ENCODE results near the gene GNRHR. TPM values are rescaled to one million over a fixed set of nuclear protein-coding genes. Genes with fewer than 3 reads are reported as not detected.

GNRHR gene
- total RNA-seq, 2 donors from 2014 or later, result not detected

DNA sequence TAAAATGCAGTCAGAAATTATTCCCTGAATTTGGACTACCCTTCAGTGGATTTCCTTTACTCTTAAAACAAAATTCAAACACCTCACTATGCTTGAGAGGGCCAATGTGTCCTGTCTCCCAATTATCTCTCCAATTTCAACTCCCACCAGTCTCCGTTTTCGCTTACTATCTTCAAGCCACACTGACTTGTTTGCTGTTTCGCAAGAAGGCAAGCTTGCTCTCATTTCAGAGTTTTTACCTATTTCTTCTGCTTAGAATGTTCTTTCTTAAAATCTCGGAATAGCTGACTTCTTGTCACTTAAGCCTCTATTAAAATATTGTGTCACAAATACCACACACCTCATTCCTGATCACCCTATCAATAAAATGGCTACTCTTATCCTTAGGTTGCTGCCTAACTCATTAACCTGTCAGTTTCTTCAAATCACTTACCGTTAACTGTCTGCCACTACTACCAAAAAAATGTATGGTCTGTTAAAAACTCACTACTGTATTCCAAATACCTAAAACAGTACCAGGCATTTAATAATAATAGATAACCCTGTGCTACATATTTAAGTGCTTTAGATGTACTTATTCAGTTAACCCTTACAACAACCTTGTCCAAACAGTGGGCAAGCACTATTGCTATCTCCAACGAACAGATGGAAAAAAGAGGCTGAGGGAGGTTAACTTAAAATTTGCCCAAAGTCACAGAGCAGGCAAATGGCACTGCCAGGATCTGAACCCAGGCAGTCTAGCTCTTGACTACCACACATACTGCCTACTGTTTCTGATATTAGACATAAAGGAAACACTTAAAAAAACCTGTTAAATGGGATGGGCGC, 56.1 kb downstream of the GNRHR start:
- H3K9me3 Mint-ChIP-seq, result no peaks in the 10 kb centered on the region
- Histone ChIP-seq H3K4me1 (ENCODE audit: control insufficient read depth, insufficient read depth, low read length) (peaks cover 5% of the 10 kb centered on the region), H3K9me3 (ENCODE audit: control insufficient read depth, low read length) (no peaks in the 10 kb centered on the region), H3K4me3 (ENCODE audit: low read length) (peak overlapping the region; percentile 61), H3K9ac (ENCODE audit: extremely low read depth, low read length, poor library complexity, severe bottlenecking) (no peak overlapping the region), H3K27ac (ENCODE audit: low read depth, low read length) (no peak overlapping the region), H3K27me3 (ENCODE audit: control insufficient read depth, insufficient read depth, low read length, poor library complexity, severe bottlenecking) (no peaks in the 10 kb centered on the region), H3K36me3 (ENCODE audit: control insufficient read depth, insufficient read depth, low read length) (peaks cover 19% of the 10 kb centered on the region)
- peaks cover 15% of the 10 kb centered on the region for H3K36me3 Mint-ChIP-seq (ENCODE audit: low read depth)
- no peak overlapping the region for H3K27ac Mint-ChIP-seq
- H3K4me1 Mint-ChIP-seq, result peaks cover 11% of the 10 kb centered on the region
- H3K27me3 Mint-ChIP-seq (ENCODE audit: insufficient read depth), result no peaks in the 10 kb centered on the region
- no peak overlapping the region for H3K4me3 Mint-ChIP-seq
- TF ChIP-seq, protein P1, sequence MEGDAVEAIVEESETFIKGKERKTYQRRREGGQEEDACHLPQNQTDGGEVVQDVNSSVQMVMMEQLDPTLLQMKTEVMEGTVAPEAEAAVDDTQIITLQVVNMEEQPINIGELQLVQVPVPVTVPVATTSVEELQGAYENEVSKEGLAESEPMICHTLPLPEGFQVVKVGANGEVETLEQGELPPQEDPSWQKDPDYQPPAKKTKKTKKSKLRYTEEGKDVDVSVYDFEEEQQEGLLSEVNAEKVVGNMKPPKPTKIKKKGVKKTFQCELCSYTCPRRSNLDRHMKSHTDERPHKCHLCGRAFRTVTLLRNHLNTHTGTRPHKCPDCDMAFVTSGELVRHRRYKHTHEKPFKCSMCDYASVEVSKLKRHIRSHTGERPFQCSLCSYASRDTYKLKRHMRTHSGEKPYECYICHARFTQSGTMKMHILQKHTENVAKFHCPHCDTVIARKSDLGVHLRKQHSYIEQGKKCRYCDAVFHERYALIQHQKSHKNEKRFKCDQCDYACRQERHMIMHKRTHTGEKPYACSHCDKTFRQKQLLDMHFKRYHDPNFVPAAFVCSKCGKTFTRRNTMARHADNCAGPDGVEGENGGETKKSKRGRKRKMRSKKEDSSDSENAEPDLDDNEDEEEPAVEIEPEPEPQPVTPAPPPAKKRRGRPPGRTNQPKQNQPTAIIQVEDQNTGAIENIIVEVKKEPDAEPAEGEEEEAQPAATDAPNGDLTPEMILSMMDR (conservative IDR thresholded peaks at IDR 0.05), result no peak
- WGBS, 2 experiments (ENCODE audit: insufficient coverage in 1 of 2, insufficient read length in 1 of 2), result 94% methylated on average over 5 to 7 of the region's 7 CpGs
- no peak for DNase-seq

DNA sequence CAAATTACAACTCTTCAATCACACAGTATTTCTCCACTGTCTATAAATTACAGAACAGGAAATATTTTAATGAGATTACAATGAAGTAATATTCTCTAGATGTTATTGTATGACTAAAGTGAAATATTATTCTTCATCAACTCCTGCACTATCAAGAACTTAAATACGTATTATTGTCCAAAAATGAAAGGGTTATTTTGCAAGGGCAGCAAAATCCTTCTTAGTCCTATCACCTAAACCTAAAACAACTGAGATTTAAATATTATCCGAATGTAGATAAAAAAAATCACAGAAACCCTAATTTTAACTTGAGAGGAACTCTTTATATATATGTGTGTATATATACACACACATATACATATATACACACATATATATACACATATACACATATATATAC, 58.1 kb downstream of the GNRHR start:
- Mint-ChIP-seq H3K4me1 (peaks cover 11% of the 10 kb centered on the region), H3K4me3 (no peak overlapping the region), H3K9me3 (no peaks in the 10 kb centered on the region), H3K27me3 (ENCODE audit: insufficient read depth) (no peaks in the 10 kb centered on the region), H3K27ac (no peak overlapping the region), H3K36me3 (ENCODE audit: low read depth) (peaks cover 29% of the 10 kb centered on the region)
- Histone ChIP-seq H3K27me3 (ENCODE audit: control insufficient read depth, insufficient read depth, low read length, poor library complexity, severe bottlenecking) (no peaks in the 10 kb centered on the region), H3K36me3 (ENCODE audit: control insufficient read depth, insufficient read depth, low read length) (peaks cover 39% of the 10 kb centered on the region), H3K9ac (ENCODE audit: extremely low read depth, low read length, poor library complexity, severe bottlenecking) (no peak overlapping the region), H3K9me3 (ENCODE audit: control insufficient read depth, low read length) (no peaks in the 10 kb centered on the region), H3K4me1 (ENCODE audit: control insufficient read depth, insufficient read depth, low read length) (peaks cover 5% of the 10 kb centered on the region), H3K4me3 (ENCODE audit: low read length) (no peak overlapping the region), H3K27ac (ENCODE audit: low read depth, low read length) (no peak overlapping the region)
- DNase-seq, result no peak
- TF ChIP-seq, protein P1 (conservative IDR thresholded peaks at IDR 0.05), result no peak
- 97% methylated on average over 2 of the region's 2 CpGs; no CpG with 5 or more reads in 1 of the 2 experiments for WGBS, 2 experiments (ENCODE audit: insufficient coverage in 1 of 2, insufficient read length in 1 of 2)

DNA sequence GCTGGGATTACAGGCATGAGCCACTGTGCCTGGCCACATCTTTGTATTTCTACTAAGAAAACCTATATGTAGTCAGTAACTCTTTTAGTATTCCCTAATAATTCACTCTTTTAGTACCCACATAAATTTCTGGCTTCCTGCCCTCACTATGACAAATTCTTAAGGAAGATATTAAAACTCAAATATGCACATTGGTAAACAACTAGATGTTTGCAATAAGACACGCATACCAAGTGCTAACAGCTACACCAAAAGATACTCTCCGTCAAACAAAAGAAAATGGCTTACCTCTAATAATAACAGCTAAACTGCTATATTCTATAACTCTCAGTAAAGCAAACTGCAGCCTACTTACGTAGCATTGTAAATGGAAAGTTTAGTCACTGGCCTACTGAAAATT, 59.5 kb downstream of the GNRHR start:
- WGBS, 2 experiments (ENCODE audit: insufficient coverage in 1 of 2, insufficient read length in 1 of 2), result 98 to 100% methylated on average over 2 to 3 of the region's 3 CpGs
- H3K9me3 ChIP-seq (ENCODE audit: control insufficient read depth, low read length), result no peaks in the 10 kb centered on the region
- H3K36me3 Mint-ChIP-seq (ENCODE audit: low read depth), result peaks cover 33% of the 10 kb centered on the region
- no peak overlapping the region for H3K27ac Mint-ChIP-seq
- H3K27ac ChIP-seq (ENCODE audit: low read depth, low read length), result no peak overlapping the region
- no peak overlapping the region for H3K4me3 Mint-ChIP-seq
- H3K9ac ChIP-seq (ENCODE audit: extremely low read depth, low read length, poor library complexity, severe bottlenecking), result no peak overlapping the region
- H3K9me3 Mint-ChIP-seq, result no peaks in the 10 kb centered on the region
- no peaks in the 10 kb centered on the region for H3K27me3 ChIP-seq (ENCODE audit: control insufficient read depth, insufficient read depth, low read length, poor library complexity, severe bottlenecking)
- H3K27me3 Mint-ChIP-seq (ENCODE audit: insufficient read depth), result no peaks in the 10 kb centered on the region
- DNase-seq, result no peak
- H3K4me1 ChIP-seq (ENCODE audit: control insufficient read depth, insufficient read depth, low read length), result peaks cover 5% of the 10 kb centered on the region
- H3K4me3 ChIP-seq (ENCODE audit: low read length), result no peak overlapping the region
- peaks cover 5% of the 10 kb centered on the region for H3K4me1 Mint-ChIP-seq
- peaks cover 51% of the 10 kb centered on the region for H3K36me3 ChIP-seq (ENCODE audit: control insufficient read depth, insufficient read depth, low read length)
- TF ChIP-seq, protein P1 (conservative IDR thresholded peaks at IDR 0.05), result no peak

Measured in endodermal cell (in vitro differentiated cells).